Vagina (tissue), 2 donors: ENCODE data around the gene DENND1A.

Experiments used
- CTCF ChIP-seq, 3 experiments: fragments of 450-650 bp in 2 of 3; fragments of 200-600 bp in 1 of 3; sonication (generic) in 1 of 3; IDR thresholded peaks; one replicate each; pipeline ENCODE4 v1.5.1; 2017 to 2019; ENCODE audit warnings: antibody characterized with exemption in 3 of 3, mild to moderate bottlenecking in 2 of 3, moderate library complexity in 2 of 3
- POLR2A ChIP-seq, 2 donors: fragments of 450-650 bp; IDR thresholded peaks; one replicate each; pipeline ENCODE4 v1.6.1; 2017; ENCODE audit warnings: antibody characterized with exemption in 2 of 2, mild to moderate bottlenecking in 2 of 2, moderate library complexity in 2 of 2

DNA sequence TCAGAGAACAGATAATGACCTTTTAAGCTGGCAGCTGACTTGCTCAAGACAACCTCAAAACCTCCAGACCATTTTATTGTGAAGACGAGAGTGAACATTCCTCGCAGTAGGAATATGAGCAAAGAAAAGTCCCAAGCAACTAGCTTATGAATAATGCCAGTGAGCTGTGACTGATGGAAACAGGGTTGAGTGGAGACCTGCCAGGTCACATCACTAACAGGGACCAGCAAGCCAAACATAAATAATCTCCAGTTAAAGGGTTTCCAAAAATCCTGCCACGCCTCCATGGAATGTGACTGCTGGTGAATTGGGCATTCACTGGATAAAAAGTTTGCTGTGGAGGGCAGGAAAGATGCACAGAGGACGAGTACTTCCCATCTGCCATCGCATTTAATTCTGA is 388.5 kb downstream of the DENND1A start:
- no peak for TF ChIP-seq POLR2A (IDR thresholded peaks at IDR 0.05)
- no peak for TF ChIP-seq CTCF (IDR thresholded peaks at IDR 0.05)
